ENCODE results near the gene LCLAT1.

GRCh38 chr2:30475542-30475941, 28.5 kb downstream of the LCLAT1 start:
- TF ChIP-seq CTCF (IDR thresholded peaks at IDR 0.05; ENCODE audit: insufficient read depth, low read length, poor library complexity, severe bottlenecking) (no peak), EZH2phosphoT487 (conservative IDR thresholded peaks at IDR 0.05; ENCODE audit: low read length) (no peak)
